Activated CD8-positive, alpha-beta T cell treated with anti-CD3 and anti-CD28 coated beads for 36 hours (primary cell): ENCODE results near the gene EVI5L. TPM values are rescaled to one million over a fixed set of nuclear protein-coding genes. Genes with fewer than 3 reads are reported as not detected.

Source experiments
- ATAC-seq: fragments of 200-7000 bp; cut with Tn5 transposase; one replicate; pipeline ENCODE4 v1.10.0; 2021; ENCODE audit warnings: mild to moderate bottlenecking, moderate library complexity
- CTCF ChIA-PET: fragments of 350-600 bp; sonication (Branson Sonifier 250); formaldehyde crosslinking; loops from one replicate; lab custom pipeline; 2021; ENCODE audit warnings: antibody characterized with exemption; lab: Charles Lee
- POLR2A ChIA-PET: fragments of 350-600 bp; sonication (Branson Sonifier 250); formaldehyde crosslinking; loops from one replicate; lab custom pipeline; 2021; ENCODE audit warnings: antibody characterized with exemption; lab: Charles Lee
- DNase-seq: peaks from one replicate; pipeline ENCODE4 v3.0.0-alpha.2; 2020
- H3K27ac Mint-ChIP-seq: one replicate; pipeline ENCODE4 v1.8.0; 2021; ENCODE audit warnings: mild to moderate bottlenecking, mixed read lengths
- H3K27me3 Mint-ChIP-seq: one replicate; pipeline ENCODE4 v1.8.0; 2021; ENCODE audit warnings: mixed read lengths
- H3K36me3 Mint-ChIP-seq: one replicate; pipeline ENCODE4 v1.8.0; 2021; ENCODE audit warnings: low read depth, mixed read lengths
- H3K4me1 Mint-ChIP-seq: one replicate; pipeline ENCODE4 v1.8.0; 2021; ENCODE audit warnings: low read depth, mixed read lengths
- H3K4me3 Mint-ChIP-seq: one replicate; pipeline ENCODE4 v1.8.0; 2021; ENCODE audit warnings: mild to moderate bottlenecking, moderate library complexity, mixed read lengths
- H3K9me3 Mint-ChIP-seq: one replicate; pipeline ENCODE4 v1.8.0; 2021; ENCODE audit warnings: mixed read lengths
- CTCF ChIP-seq: fragments of 200-600 bp; IDR thresholded peaks from one replicate; pipeline ENCODE4 v1.8.0; 2022; ENCODE audit warnings: antibody characterized with exemption, mild to moderate bottlenecking
- intact Hi-C: fragments of 100-400 bp; cut with micrococcal nuclease; formaldehyde crosslinking; loops from one replicate; pipeline ENCODE4 v1.10.0; 2022
- total RNA-seq, 2 experiments: library from RNA; stranded (reverse); gene quantifications; one replicate each; pipeline ENCODE4 v1.2.3, GENCODE V29; 2021

Gene EVI5L
- total RNA-seq, 2 experiments from 2014 or later, result 3.4 to 3.9 TPM

DNA sequence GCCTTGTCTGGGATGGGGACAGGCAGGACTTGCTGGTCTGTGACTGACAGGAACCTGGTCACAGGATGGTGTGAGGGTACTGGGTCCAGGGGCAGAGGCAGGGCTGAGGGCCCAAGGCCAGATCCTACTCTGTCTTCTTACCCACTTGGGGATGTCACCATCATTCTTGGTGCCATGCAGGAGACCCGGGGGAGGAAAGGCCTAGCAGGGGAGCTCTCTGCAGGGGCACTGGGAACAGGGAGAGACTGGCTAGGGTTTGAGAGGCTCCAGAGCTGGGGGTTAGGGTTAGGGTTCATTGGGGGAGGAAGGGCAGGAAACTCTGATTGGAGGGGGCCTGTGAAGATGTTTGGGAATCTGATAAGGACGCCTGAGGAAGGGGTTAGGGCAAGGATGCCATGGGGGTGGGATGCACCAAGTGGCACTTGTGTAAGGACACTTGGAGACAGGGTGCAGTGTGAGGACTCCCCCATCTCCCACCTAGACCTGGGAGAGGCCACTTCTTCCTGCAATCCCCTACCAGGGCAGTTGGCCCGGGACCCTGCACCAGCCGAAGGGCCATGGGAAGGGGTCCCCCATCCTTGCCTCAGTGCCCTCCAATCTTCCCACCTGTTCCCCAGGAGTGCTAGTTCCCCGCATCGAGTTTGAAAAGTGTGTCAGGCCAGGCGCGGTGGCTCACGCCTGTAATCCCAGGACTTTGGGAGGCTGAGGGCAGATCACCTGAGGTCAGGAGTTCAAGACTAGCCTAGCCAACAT, 37.2 kb downstream of the EVI5L start:
- intact Hi-C loops, result no loop called here
- Mint-ChIP-seq H3K4me1 (peaks cover 32% of the 10 kb centered on the region), H3K36me3 (no peaks in the 10 kb centered on the region), H3K27me3 (peaks cover 37% of the 10 kb centered on the region), H3K4me3 (no peak overlapping the region), H3K27ac (no peak overlapping the region), H3K9me3 (no peaks in the 10 kb centered on the region)
- no peak for TF ChIP-seq CTCF
- ATAC-seq (no peak), DNase-seq (no peak)
- POLR2A ChIA-PET, result no interaction called here
- CTCF ChIA-PET, result no interaction called here

DNA sequence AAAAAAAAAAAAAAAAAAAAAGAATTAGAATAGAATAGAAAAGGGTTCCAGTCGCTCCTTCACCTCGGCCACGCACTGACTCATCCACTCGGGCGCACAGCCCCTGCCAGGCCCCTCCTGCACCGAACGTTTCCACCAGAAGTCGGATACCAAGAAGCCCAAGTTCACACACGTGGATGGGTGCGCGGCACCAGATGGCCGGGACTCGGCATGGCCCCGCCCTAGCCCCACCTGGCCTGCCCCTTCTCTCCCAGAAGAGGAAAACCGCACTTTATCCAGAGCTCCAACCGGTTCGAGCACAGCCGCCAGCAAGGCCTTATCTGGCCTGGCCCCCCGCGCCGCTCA, 38.3 kb downstream of the EVI5L start:
- Mint-ChIP-seq H3K4me1 (peaks cover 32% of the 10 kb centered on the region), H3K36me3 (no peaks in the 10 kb centered on the region), H3K4me3 (peak overlapping the region; percentile 75), H3K27ac (peak overlapping the region; percentile 73), H3K9me3 (no peaks in the 10 kb centered on the region), H3K27me3 (peaks cover 43% of the 10 kb centered on the region)
- CTCF ChIA-PET, result interaction anchor here (1.0 to 1.9 kb wide), 12 partner anchors 8 to 187 kb away, joined by 3 to 27 read pairs (median 7); partner anchors contain the start of genes SNAPC2, TIMM44 and TRAPPC5
- ATAC-seq (no peak), DNase-seq (peak; percentile 66)
- no peak for TF ChIP-seq CTCF
- intact Hi-C loops, result no loop called here
- POLR2A ChIA-PET, result interaction anchor here (0.8 to 1.5 kb wide), 5 partner anchors 11 to 56 kb away, joined by 3 read pairs; no protein-coding TSS in a partner anchor

GRCh38 chr19:7868671-7869452, 38.8 kb downstream of the EVI5L start:
- DNase-seq (peak; percentile 86), ATAC-seq (peak; percentile 67)
- H3K27ac Mint-ChIP-seq, result peak overlapping the region; percentile 73
- peak; percentile 96 for TF ChIP-seq CTCF
- H3K4me3 Mint-ChIP-seq, result peak overlapping the region; percentile 75
- intact Hi-C loops, result no loop called here
- no peaks in the 10 kb centered on the region for H3K9me3 Mint-ChIP-seq
- H3K27me3 Mint-ChIP-seq, result peaks cover 42% of the 10 kb centered on the region
- peaks cover 34% of the 10 kb centered on the region for H3K4me1 Mint-ChIP-seq
- ChIA-PET POLR2A (interaction anchor here (0.6 to 1.5 kb wide), 7 partner anchors 10 to 239 kb away, joined by 3 to 4 read pairs (median 3); partner anchors contain the start of genes PET100 and XAB2), CTCF (interaction anchor here (0.7 to 1.9 kb wide), 33 partner anchors 7 to 521 kb away, joined by 3 to 27 read pairs (median 4); partner anchors contain the start of genes LRRC8E, MAP2K7, SNAPC2 and TIMM44)
- no peaks in the 10 kb centered on the region for H3K36me3 Mint-ChIP-seq

- Mint-ChIP-seq H3K4me3 (peak overlapping the region; percentile 75), H3K36me3 (no peaks in the 10 kb centered on the region), H3K27me3 (peaks cover 38% of the 10 kb centered on the region), H3K9me3 (no peaks in the 10 kb centered on the region), H3K4me1 (peaks cover 34% of the 10 kb centered on the region), H3K27ac (no peak overlapping the region)
- POLR2A ChIA-PET, result interaction anchor here (0.6 to 1.5 kb wide), 7 partner anchors 10 to 240 kb away, joined by 3 to 4 read pairs (median 3); partner anchors contain the start of genes PET100 and XAB2
- peak; percentile 73 for TF ChIP-seq CTCF
- ATAC-seq (peak; percentile 60), DNase-seq (peak; percentile 81)
- CTCF ChIA-PET, result interaction anchor here (0.6 to 1.9 kb wide), 33 partner anchors 8 to 522 kb away, joined by 3 to 27 read pairs (median 4); partner anchors contain the start of genes LRRC8E, MAP2K7, SNAPC2 and TIMM44
- intact Hi-C loops, result no loop called here
Observed at GRCh38 chr19:7869453-7869909, 39.5 kb downstream of the EVI5L start.
